Measurements from ENCODE around the gene NDUFS2.

Gene NDUFS2

GRCh38 chr1:161225178-161225533, 23.0 kb downstream of the NDUFS2 start:
- Histone ChIP-seq H3K79me1 (ENCODE audit: low read length) (peaks cover 26% of the 10 kb centered on the region), H3K4me1 (ENCODE audit: control insufficient read depth in 1 of 2, insufficient read depth in 2 of 2, low read length in 2 of 2) (peaks cover 23 to 27% of the 10 kb centered on the region in 2 experiments), H3K4ac (ENCODE audit: low read depth, low read length) (no peak overlapping the region), H3K9me3 (ENCODE audit: insufficient read depth, low read depth, low read length) (no peaks in the 10 kb centered on the region), H4K8ac (ENCODE audit: low read depth, low read length) (peak overlapping the region; percentile 79), H3K4me2 (ENCODE audit: low read length) (no peak overlapping the region), H3K9ac (ENCODE audit: low read length) (no peak overlapping the region), H2AFZ (ENCODE audit: insufficient read depth, low read length, poor library complexity) (peak overlapping the region; percentile 48), H3K27ac (ENCODE audit: low read depth, low read length) (peak overlapping the region; percentile 29), H3K14ac (ENCODE audit: low read length) (peak overlapping the region; percentile 48), H4K91ac (ENCODE audit: low read depth, low read length) (peak overlapping the region; percentile 90), H3K4me3 (ENCODE audit: low read depth, low read length) (no peak overlapping the region), H2BK5ac (ENCODE audit: low read depth, low read length, poor library complexity) (peak overlapping the region; percentile 34), H3K27me3 (ENCODE audit: insufficient read depth, low read length) (no peaks in the 10 kb centered on the region), H3K36me3 (ENCODE audit: control insufficient read depth in 1 of 2, insufficient read depth in 2 of 2, low read length in 2 of 2) (peaks cover 7 to 17% of the 10 kb centered on the region in 2 experiments), H2BK120ac (ENCODE audit: insufficient read depth, low read length, poor library complexity) (peak overlapping the region; percentile 69), H2AK5ac (ENCODE audit: low read length) (peak overlapping the region; percentile 58), H2BK12ac (ENCODE audit: low read length) (peak overlapping the region; percentile 60), H4K12ac (ENCODE audit: low read depth, low read length) (peak overlapping the region; percentile 46), H3K79me2 (ENCODE audit: control insufficient read depth, insufficient read depth, low read length, poor library complexity) (peaks cover 5% of the 10 kb centered on the region), H3K18ac (ENCODE audit: low read length) (no peak overlapping the region), H3K23ac (ENCODE audit: low read length) (no peak overlapping the region)
- DNase-seq: no peak
- WGBS (ENCODE audit: extremely low coverage, insufficient coverage, insufficient read length): no CpG with 5 or more reads among the region's 7 CpGs

- Histone ChIP-seq H2AK5ac (ENCODE audit: low read length) (peak within 1 kb of the TSS; percentile 63), H2BK120ac (ENCODE audit: insufficient read depth, low read length, poor library complexity) (peak within 1 kb of the TSS; percentile 81), H3K79me1 (ENCODE audit: low read length) (peaks cover 23% of the 10 kb centered on the region), H3K36me3 (ENCODE audit: control insufficient read depth in 1 of 2, insufficient read depth in 2 of 2, low read length in 2 of 2) (peaks cover 10 to 17% of the 10 kb centered on the region in 2 experiments), H3K27me3 (ENCODE audit: insufficient read depth, low read length) (no peaks in the 10 kb centered on the region), H3K18ac (ENCODE audit: low read length) (peak within 1 kb of the TSS; percentile 69), H3K4me3 (ENCODE audit: low read depth, low read length) (peak within 1 kb of the TSS; percentile 78), H4K91ac (ENCODE audit: low read depth, low read length) (peak within 1 kb of the TSS; percentile 98), H3K79me2 (ENCODE audit: control insufficient read depth, insufficient read depth, low read length, poor library complexity) (peaks cover 5% of the 10 kb centered on the region), H2AFZ (ENCODE audit: insufficient read depth, low read length, poor library complexity) (peak within 1 kb of the TSS; percentile 93), H4K12ac (ENCODE audit: low read depth, low read length) (peak within 1 kb of the TSS; percentile 97), H3K9ac (ENCODE audit: low read length) (peak within 1 kb of the TSS; percentile 51), H3K4ac (ENCODE audit: low read depth, low read length) (peak within 1 kb of the TSS; percentile 49), H3K23ac (ENCODE audit: low read length) (no peak within 1 kb of the TSS), H2BK12ac (ENCODE audit: low read length) (peak within 1 kb of the TSS; percentile 88), H2BK5ac (ENCODE audit: low read depth, low read length, poor library complexity) (peak within 1 kb of the TSS; percentile 54), H3K14ac (ENCODE audit: low read length) (peak within 1 kb of the TSS; percentile 90), H3K4me2 (ENCODE audit: low read length) (peak within 1 kb of the TSS; percentile 85), H3K4me1 (ENCODE audit: control insufficient read depth in 1 of 2, insufficient read depth in 2 of 2, low read length in 2 of 2) (peaks cover 23 to 27% of the 10 kb centered on the region in 2 experiments), H4K8ac (ENCODE audit: low read depth, low read length) (peak within 1 kb of the TSS; percentile 98), H3K9me3 (ENCODE audit: insufficient read depth, low read depth, low read length) (no peaks in the 10 kb centered on the region), H3K27ac (ENCODE audit: low read depth, low read length) (peak within 1 kb of the TSS; percentile 29)
- peak; percentile 97 to 99 for DNase-seq
- WGBS (ENCODE audit: extremely low coverage, insufficient coverage, insufficient read length): no CpG with 5 or more reads among the region's 16 CpGs
Observed at GRCh38 chr1:161225534-161226319, 23.6 kb downstream of the NDUFS2 start, which contains the start of gene TOMM40L. TSS of gene TOMM40L (plus strand) at chr1:161226060. CDS start at chr1:161226490, 430 bp downstream.

- H3K4ac ChIP-seq (ENCODE audit: low read depth, low read length): peak overlapping the region; percentile 49
- H3K4me2 ChIP-seq (ENCODE audit: low read length): peak overlapping the region; percentile 85
- H3K79me1 ChIP-seq (ENCODE audit: low read length): peaks cover 22% of the 10 kb centered on the region
- no CpG with 5 or more reads among the region's 15 CpGs for WGBS (ENCODE audit: extremely low coverage, insufficient coverage, insufficient read length)
- H3K79me2 ChIP-seq (ENCODE audit: control insufficient read depth, insufficient read depth, low read length, poor library complexity): peaks cover 5% of the 10 kb centered on the region
- peaks cover 23 to 27% of the 10 kb centered on the region in 2 experiments for H3K4me1 ChIP-seq (ENCODE audit: control insufficient read depth in 1 of 2, insufficient read depth in 2 of 2, low read length in 2 of 2)
- H2AFZ ChIP-seq (ENCODE audit: insufficient read depth, low read length, poor library complexity): peak overlapping the region; percentile 93
- peak overlapping the region; percentile 98 for H4K91ac ChIP-seq (ENCODE audit: low read depth, low read length)
- H4K8ac ChIP-seq (ENCODE audit: low read depth, low read length): peak overlapping the region; percentile 98
- H2AK5ac ChIP-seq (ENCODE audit: low read length): peak overlapping the region; percentile 63
- peaks cover 10 to 17% of the 10 kb centered on the region in 2 experiments for H3K36me3 ChIP-seq (ENCODE audit: control insufficient read depth in 1 of 2, insufficient read depth in 2 of 2, low read length in 2 of 2)
- H2BK5ac ChIP-seq (ENCODE audit: low read depth, low read length, poor library complexity): peak overlapping the region; percentile 54
- peak overlapping the region; percentile 90 for H3K14ac ChIP-seq (ENCODE audit: low read length)
- H3K18ac ChIP-seq (ENCODE audit: low read length): peak overlapping the region; percentile 69
- H4K12ac ChIP-seq (ENCODE audit: low read depth, low read length): peak overlapping the region; percentile 97
- H3K27ac ChIP-seq (ENCODE audit: low read depth, low read length): no peak overlapping the region
- no peak overlapping the region for H3K23ac ChIP-seq (ENCODE audit: low read length)
- no peak for DNase-seq
- peak overlapping the region; percentile 88 for H2BK12ac ChIP-seq (ENCODE audit: low read length)
- H2BK120ac ChIP-seq (ENCODE audit: insufficient read depth, low read length, poor library complexity): peak overlapping the region; percentile 81
- H3K9ac ChIP-seq (ENCODE audit: low read length): peak overlapping the region; percentile 51
- no peaks in the 10 kb centered on the region for H3K9me3 ChIP-seq (ENCODE audit: insufficient read depth, low read depth, low read length)
- H3K4me3 ChIP-seq (ENCODE audit: low read depth, low read length): peak overlapping the region; percentile 78
- H3K27me3 ChIP-seq (ENCODE audit: insufficient read depth, low read length): no peaks in the 10 kb centered on the region
Observed at GRCh38 chr1:161226320-161226711, 24.1 kb downstream of the NDUFS2 start.

- H3K4me2 ChIP-seq (ENCODE audit: low read length): peak overlapping the region; percentile 85
Observed at GRCh38 chr1:161226759-161227158, 24.6 kb downstream of the NDUFS2 start.

More at GRCh38 chr1:161226759-161227158, 24.6 kb downstream of the NDUFS2 start:
- Histone ChIP-seq H3K9me3 (ENCODE audit: insufficient read depth, low read depth, low read length) (no peaks in the 10 kb centered on the region), H3K4me3 (ENCODE audit: low read depth, low read length) (no peak overlapping the region), H3K27me3 (ENCODE audit: insufficient read depth, low read length) (no peaks in the 10 kb centered on the region), H3K18ac (ENCODE audit: low read length) (no peak overlapping the region), H3K4me1 (ENCODE audit: control insufficient read depth in 1 of 2, insufficient read depth in 2 of 2, low read length in 2 of 2) (peaks cover 23 to 27% of the 10 kb centered on the region in 2 experiments), H4K91ac (ENCODE audit: low read depth, low read length) (peak overlapping the region; percentile 98), H3K79me2 (ENCODE audit: control insufficient read depth, insufficient read depth, low read length, poor library complexity) (peaks cover 5% of the 10 kb centered on the region), H4K8ac (ENCODE audit: low read depth, low read length) (peak overlapping the region; percentile 98), H2AK5ac (ENCODE audit: low read length) (peak overlapping the region; percentile 32), H2BK120ac (ENCODE audit: insufficient read depth, low read length, poor library complexity) (peak overlapping the region; percentile 44), H3K36me3 (ENCODE audit: control insufficient read depth in 1 of 2, insufficient read depth in 2 of 2, low read length in 2 of 2) (peaks cover 10 to 17% of the 10 kb centered on the region in 2 experiments), H3K23ac (ENCODE audit: low read length) (no peak overlapping the region), H3K4ac (ENCODE audit: low read depth, low read length) (no peak overlapping the region), H3K9ac (ENCODE audit: low read length) (no peak overlapping the region), H3K14ac (ENCODE audit: low read length) (peak overlapping the region; percentile 70), H2BK12ac (ENCODE audit: low read length) (peak overlapping the region; percentile 68), H3K27ac (ENCODE audit: low read depth, low read length) (no peak overlapping the region), H4K12ac (ENCODE audit: low read depth, low read length) (peak overlapping the region; percentile 84), H2BK5ac (ENCODE audit: low read depth, low read length, poor library complexity) (peak overlapping the region; percentile 11), H3K79me1 (ENCODE audit: low read length) (peaks cover 22% of the 10 kb centered on the region), H2AFZ (ENCODE audit: insufficient read depth, low read length, poor library complexity) (peak overlapping the region; percentile 93)
- WGBS (ENCODE audit: extremely low coverage, insufficient coverage, insufficient read length): no CpG with 5 or more reads among the region's 3 CpGs
- DNase-seq: no peak
